NCI-H82 treated with DMSO at 0.1 percent for 48 hours (cell line): ENCODE data around the gene FAM174C.

Source experiments
- DNase-seq: peaks from one replicate; lab custom pipeline; 2025; ENCODE audit not compliant: unreplicated experiment; lab: John Stamatoyannopoulos, UW

The FAM174C gene

DNA sequence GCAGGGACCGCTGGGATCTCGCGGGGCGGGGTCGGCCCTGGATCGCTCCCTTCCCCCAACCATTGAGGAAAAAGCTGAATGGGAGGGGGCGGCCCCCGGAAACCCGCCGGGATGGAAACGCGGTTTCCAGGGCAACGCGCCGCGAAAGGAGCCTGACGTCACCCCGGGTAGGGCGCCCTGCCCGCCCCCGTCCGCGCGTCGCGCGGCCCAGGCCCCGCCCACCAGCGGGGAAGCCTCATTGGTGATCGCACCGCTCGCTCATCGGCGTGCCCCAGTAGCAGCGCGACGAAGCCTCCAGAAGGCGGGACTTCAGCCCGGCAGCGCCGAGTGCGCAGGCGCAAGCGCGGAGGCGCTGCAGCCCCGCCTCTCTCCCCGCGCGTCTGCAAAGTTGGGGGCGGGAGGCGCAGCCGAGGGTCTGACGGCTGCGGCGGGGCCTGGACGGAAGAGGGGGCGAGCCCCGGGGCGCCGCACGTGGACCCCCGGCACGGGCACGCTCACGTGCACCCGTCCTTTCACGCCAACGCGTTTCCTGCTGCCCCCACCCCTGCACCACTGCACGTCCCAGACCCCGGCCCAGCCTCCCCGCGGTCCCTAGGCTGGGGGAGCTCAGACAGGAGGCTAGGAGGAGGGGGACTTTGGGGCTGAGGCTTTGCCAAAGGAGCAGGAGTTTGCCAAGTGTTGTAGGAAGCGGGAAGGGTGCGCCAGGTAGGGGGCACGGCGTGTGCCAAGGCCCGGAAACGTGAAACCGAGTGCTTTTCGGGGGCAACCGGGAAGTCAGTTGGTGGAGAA is 14.4 kb upstream of the FAM174C start:
- peak; percentile 44 for DNase-seq

DNA sequence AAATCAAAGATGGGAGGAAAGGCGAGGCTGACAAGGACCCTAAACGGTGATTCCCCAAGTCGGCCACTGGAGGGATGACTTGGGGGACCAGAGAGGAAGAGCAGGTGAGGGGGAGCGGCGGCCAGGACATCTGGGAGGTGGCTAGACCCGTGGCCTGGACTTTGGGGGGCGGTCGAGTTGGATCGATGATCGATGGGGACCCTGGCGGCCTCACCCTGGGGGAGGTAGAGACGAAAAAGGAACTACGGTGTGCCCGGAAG is 13.9 kb upstream of the FAM174C start:
- no peak for DNase-seq

DNA sequence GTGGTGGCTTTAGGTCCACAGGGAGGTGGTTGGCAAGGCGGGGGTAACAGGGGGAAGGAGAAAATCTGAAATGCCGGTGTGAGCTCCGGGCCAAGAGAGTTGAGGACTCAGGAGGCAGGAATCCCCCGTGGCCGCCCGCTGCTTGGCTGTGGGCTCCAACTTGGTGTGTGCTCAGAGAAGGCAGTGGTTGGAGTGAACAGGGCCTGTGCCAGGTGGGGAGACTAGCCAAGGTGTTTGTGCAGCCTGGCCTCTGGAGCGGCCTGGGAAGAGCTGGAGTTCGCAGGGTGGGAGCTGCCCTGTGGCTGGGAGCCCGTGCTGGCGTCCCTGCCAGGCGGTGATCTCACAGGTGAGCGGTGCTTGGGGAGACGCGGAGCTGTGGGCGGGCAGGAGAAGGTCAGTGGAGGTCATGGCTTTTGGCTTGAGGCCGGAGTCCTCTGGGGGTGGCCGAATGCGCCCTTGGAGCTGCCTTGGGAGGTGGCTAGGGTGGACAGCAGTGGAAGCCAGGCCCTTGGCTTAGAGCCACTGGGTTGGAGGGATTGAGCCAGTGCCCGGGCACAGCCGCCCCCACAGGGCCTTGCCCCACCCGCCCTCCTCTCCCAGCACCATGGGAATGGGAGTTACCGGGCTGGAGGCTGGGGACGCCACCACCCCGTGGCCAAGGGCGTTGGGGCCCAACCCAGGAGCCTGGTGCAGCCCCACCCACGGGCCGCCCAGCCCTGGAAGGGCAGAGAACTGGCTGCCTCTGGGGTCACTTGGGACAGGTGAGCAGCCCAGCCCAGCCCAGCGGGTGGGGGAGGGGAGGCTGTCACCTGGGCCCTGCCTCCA is 13.3 kb upstream of the FAM174C start:
- DNase-seq, result no peak

DNA sequence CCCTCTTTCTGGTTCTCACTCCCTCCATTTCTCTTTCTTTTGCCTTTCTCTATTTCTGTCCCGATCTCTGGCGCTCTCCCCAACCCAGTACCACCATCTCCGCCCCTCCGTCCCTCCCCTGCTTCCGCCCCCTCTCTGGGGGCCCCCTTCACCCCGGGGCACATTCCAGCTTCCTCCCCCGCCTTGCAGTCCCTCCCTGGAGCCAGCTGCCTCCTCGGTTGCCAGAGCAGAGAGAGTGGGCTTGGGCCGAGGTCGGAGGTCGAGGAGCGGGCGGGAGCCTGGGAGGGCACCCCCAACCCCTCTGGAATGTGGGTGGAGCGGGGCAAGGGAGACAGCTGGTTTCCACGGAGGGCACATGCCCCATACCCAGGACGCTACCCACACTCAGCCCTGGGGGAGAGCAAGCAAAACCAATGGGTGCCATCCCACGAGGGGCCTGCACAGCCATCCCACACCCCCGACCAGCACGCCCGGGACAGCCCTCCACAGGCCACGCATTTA is 12.7 kb upstream of the FAM174C start:
- DNase-seq, result no peak

DNA sequence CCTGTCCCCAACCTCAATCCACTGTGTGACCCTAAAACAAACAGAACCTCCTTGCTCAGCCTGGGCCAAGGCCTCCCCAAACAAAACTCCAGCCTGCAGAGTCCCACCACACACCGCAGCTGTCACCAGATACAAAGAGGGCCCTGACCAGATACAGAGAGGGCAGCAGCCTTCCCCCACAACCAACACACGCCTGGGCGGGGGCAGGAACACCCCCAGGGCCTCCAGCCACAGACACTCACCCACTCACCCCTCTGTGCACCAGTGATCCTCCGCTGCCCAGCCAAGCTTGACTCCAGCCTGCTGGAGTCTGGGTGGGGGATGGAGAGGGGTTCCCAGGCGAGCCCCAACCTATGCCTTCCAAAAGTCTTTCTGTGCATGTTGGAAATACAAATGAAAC is 12.1 kb upstream of the FAM174C start:
- no peak for DNase-seq

DNA sequence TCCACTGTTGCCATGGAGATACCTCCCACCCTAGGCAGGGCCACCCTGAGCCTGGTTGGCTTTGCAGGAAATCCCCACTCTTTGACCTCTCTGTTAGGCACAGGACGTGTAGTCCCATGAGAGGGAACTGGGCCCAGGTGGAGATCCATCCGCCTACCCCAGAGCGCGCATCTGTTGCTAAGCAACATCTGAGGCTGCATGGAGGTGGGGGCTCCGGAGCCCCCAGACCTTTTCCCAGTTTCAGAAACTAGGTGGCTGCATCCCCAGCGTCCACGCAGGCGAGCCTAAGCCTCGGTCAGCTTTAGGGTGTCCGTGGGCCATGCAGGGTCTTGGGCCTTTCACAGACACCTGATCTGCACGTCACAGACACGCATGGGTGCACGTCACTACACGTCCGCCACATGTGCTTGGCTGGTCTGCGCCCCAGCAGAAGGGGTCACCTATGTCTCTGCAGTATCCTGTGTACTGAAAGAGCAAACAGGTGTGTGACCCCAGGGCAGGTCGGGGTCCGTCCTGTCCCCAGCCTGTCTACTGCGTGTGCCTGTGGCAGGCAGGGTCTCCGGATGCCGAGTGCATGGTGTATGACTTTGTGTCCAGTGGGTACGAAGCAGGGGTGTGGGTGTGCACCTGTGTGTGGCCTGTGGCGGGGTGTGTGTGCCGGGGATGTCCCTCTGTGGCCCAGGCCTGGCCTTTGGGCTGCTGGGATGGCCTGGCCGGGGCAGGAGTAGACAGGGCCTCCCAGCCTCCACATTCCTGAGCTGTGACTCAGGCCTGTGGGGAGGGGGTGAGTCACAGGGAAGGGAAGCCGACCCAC is 10.3 kb upstream of the FAM174C start:
- DNase-seq, result no peak

DNA sequence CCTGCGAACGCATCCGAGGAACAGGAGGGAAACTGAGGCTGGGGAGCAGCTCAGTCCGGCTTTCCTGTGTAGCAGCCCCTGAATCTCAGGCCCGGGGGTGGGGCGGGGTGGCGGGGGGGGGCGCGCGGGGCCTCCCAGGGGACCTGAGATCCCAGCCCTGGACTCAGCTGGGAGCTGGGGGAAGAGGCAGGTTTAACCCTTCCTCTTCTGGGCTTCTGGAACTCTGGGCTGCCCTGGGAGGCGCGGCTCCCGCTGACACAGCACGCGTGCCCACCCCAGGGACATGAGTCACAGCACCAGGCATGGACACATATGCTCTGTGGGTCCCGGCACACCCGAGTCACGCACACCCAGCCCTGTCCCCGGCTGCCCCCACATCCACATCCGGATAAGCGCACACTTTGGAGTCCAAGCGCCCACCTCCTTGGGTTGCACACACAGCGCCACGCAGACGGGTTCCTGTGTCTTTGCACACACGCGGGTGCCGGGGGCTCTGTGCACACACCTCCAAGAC is 9.7 kb upstream of the FAM174C start:
- DNase-seq, result no peak

DNA sequence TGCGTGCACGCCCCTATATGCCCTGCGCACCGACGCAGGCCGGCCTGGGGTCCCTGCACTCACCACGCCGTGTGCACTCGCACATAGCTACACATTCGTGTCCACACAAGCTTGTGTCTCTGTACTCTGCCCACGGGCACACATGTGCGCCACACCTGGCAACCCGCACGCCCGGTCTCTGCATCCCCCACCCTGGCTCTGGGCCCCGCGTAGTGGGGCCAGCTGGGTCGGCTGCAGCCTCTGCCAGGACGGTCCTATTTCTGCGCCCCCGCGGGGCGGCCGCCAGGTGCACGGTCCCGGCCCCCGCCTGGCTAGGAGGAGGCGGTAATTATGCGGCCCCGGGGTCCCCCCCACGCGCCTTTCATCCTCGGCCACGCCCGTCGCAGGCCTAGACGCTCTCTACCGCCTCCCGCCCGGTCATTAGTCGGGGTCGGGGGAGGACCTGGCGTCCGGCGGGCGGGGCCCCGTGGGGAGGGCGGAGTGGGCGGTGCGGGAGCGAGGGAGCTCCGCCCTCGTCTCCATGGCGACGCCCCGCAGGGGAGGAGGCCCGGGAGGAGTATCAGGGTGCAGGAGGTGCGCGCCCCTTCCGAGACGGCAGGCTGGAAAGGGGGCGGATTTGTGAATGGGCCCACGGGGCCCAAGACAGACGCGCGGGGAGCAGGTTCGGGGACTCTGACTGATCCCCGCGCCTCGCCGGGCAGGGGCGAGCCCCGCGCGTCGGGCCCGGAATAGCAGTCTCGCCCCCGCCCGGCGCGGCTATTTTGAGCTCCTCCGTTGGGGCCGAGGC is 9.0 kb upstream of the FAM174C start:
- DNase-seq, result peak; percentile 39

DNA sequence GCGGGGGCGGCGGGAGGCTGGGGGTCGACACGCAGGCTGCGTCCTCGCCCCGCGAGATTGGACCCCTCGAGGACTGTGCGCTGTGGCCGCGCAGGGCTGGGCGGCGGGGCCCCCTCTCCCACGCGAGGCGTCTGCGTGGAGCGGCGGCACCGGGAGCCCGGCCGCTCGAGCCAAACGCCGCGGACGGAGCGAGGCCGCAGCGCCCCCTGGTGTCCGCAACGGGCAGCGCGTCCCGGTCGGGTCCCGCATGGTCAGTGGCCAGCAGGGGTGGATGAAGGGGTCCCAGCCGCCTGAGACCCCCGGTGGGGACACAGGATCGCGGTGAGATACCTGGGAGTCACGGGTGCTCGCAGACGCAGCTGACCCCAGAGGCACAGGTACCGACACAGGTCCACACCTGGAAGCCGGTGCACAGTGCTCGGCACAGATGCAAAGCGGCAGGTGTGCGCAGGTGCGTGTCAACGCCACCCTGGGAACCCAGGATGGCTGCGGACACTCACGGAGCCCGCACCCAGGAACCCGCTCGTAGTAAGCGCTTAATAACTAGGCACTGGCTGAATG is 8.3 kb upstream of the FAM174C start:
- no peak for DNase-seq

DNA sequence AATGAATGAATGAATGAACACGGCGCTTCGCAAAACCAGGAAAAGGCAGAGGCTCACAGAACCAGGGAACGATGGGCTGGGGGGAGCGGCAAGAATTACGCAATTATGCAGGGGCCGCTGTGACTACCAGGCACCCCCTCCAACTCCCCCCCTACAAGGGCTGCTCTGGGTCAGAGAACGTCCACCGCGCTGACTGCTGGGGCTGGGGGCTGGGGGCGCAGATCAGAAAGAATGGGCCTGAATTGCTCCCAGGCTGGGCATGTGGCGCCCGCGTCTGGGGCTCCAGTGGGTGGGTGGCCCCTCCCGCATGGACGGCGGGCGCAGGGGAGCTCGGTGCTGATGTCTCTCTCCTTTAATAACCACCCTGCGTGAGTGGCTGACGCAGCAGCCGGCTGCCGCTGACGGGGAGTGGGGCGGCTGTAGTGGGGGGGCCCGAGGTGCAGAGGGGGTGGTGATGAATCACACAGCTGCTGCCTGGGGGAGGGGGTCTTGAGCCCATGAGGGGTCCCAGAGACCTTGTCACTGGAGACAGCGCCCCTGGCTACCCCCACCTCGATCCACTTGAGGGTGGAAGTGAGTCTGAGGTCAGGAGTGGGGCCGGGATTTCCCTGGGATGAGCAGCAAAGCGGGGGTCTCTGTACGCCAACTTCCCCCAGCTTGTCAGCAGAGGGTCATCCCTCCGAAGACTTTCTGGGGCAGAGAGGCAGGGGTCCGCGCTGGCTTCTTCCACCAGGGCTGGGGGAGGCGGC is 7.7 kb upstream of the FAM174C start:
- no peak for DNase-seq

DNA sequence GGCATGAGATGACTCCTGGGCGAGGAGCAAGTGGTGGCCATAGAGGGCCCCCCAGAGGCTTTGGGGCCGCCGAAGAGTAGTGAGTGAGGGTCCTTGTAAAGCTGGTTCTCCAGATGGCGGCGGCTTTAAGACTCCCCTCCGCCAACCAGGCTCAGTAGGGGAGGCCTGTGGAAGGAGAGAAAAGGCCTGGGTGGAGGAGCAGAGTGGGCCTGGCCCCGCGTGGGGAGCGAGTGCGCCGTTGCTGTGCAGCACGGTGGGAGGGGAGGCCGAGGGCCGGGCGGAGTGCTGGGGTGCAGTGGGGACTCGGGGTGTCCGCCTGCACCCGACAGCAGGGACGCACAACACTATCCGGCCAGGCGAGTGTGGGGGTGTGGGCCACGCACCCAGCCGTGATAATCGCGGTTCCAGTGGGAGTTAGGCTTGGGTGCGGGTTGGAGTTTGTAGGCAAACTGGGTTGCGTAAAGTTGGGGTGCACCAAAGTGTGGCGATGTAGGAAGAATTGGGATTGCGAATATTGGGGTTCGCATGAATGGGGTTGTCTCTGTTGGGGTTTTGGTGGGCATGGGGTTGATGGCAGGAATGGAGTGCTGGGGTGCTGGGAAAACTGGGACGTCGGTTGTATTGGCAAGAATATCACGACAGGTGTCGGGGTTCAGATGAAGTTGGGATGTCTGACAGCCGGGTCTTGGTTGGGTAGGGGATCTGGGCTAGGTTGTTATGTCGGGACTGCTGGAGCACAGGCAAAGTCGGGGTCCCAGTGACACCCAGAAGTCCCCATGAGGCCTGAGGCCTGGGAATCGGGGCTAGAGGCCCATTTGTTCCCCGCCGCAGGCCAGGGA is 6.9 kb upstream of the FAM174C start:
- DNase-seq, result no peak

DNA sequence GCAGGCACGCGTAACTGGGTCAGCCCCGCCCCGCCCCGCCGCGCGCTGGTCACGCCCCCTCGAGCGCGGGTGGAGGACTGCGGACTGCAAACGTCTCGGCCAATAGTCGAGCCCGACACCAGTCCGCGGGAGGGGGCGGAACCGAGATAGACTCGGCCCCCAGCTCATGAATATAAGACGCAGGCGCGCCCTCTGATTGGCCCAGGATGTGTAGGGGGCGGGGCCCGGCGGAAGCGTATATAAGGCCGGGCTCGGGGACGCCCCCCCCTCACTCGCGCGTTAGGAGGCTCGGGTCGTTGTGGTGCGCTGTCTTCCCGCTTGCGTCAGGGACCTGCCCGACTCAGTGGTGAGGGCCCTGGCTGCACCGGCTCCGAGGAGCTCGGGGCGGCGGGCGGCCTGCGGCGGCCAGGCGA is 6.3 kb upstream of the FAM174C start, which contains the start of gene CIRBP:
TSS of gene CIRBP (plus strand) at position 268 of the 413 bp plus-strand sequence. CDS start 1,602 bp downstream, outside the sequence.
- DNase-seq, result peak; percentile 87

DNA sequence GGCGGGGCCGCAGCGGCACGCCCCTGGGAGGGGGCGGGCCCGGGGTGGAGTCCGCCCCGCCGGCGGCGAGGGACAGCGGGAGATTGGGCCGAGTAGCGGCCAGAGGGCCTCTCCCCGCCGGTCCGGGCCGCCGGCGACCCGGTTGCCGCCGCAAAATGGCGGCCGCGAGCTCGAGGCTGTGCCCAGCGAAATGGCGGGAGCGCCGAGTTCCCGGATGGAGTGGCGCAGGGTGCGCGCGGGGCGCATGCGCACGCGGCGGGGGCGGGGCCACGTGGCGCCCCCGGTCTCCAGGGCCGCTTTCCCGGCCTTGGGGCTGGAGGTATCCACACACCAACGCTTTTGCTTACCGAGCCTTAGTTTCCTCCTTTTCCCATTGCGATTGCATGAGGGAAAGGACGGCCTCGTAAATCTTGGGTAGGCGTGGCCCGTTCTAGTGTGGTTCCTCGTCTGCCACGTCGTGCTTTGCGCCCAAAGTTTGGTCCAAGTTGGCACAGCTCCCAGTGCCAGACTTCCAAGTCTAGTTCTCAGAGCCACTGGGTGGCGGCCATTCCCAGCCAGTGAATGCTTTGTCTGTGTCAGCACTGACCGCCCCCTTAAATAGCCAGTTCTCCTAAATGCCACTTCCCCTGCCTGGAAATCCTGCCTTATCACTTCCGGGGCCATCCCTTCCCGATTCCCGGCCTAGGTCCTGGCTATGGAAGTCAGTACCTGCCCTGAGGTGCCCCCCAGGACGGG is 5.7 kb upstream of the FAM174C start:
- DNase-seq, result peak; percentile 31

DNA sequence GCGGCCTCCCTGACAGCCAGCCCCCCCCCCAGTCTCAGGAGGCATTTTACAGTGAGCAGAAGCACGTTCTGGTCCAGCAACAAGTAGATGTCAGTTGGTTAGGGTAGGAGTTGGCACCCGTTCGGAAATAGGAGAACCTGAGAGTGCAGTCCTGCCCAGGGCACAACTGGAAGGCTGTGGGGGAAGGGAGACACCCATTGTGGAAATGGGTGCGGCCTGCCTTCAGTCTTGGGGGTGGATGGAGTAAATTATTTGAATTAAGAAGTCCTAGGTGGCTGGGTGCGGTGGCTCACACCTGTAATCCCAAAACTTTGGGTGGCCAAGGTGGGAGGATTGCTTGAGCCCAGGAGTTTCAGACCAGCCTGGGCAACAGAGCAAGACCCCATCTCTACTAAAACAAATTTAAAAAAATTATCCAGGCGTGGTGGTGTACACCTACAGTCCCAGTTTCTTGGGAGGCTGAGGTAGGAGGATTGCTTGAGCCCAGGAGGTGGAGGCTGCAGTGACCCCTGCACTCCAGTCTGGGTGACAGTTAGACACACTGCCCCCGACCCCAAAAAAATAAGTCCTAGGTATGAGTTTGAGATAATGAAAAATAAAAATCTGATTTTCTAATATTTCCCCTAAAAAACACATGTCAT is 5.0 kb upstream of the FAM174C start:
- DNase-seq, result no peak

DNA sequence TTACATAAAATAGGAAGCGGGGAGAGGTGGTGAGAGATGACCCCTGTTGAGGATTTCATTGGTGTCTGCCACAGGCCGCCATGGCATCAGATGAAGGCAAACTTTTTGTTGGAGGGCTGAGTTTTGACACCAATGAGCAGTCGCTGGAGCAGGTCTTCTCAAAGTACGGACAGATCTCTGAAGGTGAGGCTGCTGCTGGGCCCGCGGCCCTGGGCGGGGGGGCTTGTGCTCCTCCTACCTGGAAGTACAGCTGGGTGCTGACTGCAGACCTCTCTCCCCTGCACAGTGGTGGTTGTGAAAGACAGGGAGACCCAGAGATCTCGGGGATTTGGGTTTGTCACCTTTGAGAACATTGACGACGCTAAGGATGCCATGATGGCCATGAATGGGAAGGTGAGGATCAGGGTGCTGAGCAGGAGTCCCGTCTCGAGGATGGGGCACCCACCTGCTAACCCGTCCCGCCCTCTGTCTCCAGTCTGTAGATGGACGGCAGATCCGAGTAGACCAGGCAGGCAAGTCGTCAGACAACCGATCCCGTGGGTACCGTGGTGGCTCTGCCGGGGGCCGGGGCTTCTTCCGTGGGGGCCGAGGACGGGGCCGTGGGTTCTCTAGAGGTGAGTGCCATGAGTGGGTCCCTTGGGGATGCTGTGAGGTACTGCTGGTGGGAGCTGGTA is 4.3 kb upstream of the FAM174C start:
- no peak for DNase-seq

DNA sequence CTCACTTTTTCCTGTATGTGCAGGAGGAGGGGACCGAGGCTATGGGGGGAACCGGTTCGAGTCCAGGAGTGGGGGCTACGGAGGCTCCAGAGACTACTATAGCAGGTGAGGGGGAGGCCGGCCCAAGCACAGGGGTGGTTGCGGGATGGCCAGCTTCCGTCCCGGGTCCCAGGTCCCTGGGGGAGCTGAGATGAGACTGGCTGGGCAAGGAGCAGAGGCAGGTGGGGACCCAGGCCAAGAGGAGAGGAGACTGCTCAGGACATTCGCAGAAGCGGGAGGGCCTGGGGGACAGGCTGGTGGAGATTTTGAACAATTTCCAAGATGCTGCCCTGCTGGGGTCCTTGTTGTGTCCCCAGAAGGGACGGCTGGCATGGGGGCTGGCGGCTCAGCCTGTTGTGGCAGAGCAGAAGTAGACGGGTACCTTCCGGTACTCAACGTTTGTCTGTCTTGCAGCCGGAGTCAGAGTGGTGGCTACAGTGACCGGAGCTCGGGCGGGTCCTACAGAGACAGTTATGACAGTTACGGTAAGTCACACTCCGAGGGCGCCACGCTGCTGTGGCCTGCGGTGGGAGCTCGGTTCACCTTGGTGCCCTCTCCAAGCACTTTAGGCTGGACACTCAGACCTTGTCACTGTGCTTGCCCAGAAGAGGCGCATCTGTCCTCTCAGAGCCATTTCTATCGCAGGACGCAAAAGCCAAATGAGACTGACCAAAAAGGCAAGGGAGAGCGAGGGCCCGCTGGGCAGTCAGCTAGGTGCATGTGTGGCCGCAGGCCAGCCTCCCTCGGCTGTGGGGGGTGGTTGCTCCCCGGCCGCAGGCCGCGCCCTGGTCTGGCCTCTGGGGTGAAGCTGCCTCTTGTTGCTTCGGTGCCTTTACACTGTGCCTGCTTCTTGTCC is 3.6 kb upstream of the FAM174C start:
- DNase-seq, result no peak
